GM19397 (cell line): ENCODE measurements around the gene SNN.
A peak's percentile ranks its signal among the peaks of the same experiment; 100 is the strongest.

Source experiments
- ATAC-seq: cut with Tn5 transposase; IDR thresholded peaks from one replicate; pipeline ENCODE4 v1.9.1; 2021; ENCODE audit warnings: mild to moderate bottlenecking, moderate library complexity; ENCODE audit not compliant: unreplicated experiment

SNN gene

GRCh38 chr16:11696266-11697012, 28.2 kb downstream of the SNN start:
- ATAC-seq: no peak

DNA sequence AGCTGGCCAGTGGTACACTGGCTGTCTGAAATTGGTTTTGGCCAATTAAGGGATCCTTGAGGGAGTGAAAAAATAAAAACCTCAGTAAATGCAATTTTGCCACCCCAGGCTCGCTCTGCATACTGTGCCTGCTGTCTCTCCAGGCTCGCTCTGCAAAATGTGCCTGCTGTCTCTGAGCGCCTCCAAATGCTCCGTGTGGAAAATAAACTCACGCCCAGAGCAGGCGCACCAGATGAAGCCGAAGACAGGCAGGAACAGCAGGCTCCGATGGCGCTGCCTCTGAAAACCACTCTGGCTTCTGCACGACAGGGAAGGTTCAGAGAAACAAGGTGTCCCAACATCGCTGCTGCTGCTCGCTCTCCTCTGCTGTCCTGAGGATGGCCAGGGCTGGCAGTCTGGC, 29.1 kb downstream of the SNN start:
- no peak for ATAC-seq

DNA sequence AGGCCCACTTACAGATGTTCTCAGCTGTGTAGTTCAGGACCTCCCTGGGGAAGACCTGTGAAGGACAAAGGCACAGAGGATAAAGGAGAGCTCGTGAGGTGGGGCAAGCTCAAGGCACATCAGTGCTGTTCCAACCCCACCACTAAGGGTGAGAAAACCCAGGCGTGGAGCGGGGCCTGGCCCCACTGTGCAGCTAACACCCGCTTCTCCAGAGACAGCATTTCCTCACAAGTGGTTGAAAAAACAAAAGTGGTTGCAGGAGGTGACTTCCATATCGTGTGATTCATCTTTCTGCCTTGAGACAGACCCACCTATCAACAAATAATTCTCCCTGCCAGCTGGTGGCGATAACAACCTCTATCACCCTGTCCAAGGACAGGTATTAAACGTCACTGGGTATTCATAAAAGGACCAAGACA, 30.0 kb downstream of the SNN start:
- no peak for ATAC-seq

- ATAC-seq: no peak
Measured at GRCh38 chr16:11699234-11699894, 31.1 kb downstream of the SNN start.

DNA sequence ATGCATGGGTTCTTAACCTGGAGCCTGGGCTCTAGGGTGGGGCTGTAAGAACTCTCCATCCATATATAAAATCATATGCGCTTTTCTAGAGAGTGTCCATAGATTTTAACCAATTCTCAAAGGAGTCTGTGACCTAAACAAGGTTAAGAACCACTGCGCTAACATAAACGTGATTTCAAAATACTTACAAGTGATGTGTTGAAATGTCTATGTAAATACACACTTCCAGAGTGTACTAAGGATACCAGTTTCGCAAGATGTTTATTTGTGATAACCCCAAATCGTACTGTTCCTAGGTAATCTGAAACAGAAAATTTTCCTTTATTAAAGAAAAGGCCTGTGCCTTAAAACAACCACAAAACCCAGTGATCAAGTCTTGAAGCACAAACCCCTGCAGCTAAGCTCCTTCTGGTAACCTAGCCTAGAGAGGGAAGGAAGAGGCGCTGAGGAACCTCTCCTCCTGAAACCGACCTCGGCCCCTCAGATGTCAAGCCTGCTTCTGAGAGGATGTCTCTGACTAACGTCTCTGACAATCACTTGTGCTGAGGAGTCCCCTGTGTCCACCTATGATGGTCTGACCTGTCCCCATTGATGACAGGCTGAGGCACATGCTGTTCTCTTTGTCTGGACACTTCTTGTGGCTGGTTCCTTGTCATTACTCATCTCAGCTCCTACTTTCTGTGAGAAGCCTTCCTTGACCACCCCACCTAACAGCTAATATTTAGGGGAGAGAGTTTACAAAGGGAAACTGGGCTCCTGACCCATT, 32.2 kb downstream of the SNN start:
- no peak for ATAC-seq

GRCh38 chr16:11705311-11706025, 37.2 kb downstream of the SNN start:
- no peak for ATAC-seq

GRCh38 chr16:11706180-11706742, 38.0 kb downstream of the SNN start:
- peak; percentile 64 for ATAC-seq

- no peak for ATAC-seq
Measured at GRCh38 chr16:11707679-11708197, 39.5 kb downstream of the SNN start.

GRCh38 chr16:11708421-11708820, 40.2 kb downstream of the SNN start:
- ATAC-seq: no peak

- ATAC-seq: no peak
Measured at GRCh38 chr16:11711662-11712061, 43.4 kb downstream of the SNN start.

GRCh38 chr16:11712122-11712521, 43.9 kb downstream of the SNN start:
- no peak for ATAC-seq

- ATAC-seq: no peak
Measured at GRCh38 chr16:11715246-11715947, 47.1 kb downstream of the SNN start.

GRCh38 chr16:11716336-11716735, 48.1 kb downstream of the SNN start:
- ATAC-seq: no peak

DNA sequence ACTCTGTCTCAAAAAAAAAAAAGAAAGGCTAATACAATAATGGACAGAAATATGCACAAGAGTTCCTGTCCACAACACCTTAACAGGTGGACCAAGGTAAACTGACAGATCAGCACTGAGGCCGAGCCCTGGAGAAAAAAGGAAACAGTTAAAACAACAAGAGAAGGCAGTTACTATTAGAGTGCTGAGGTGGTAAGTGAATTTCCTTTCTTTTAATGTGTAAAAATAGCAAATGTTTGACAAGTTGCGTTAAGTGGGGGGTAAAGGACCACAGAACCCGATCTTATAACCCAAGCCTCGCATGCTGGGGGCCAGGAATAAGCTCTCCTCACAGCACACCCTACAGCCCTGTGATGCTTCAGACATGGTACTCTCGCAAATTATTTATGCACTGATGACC, 49.6 kb downstream of the SNN start:
- no peak for ATAC-seq

DNA sequence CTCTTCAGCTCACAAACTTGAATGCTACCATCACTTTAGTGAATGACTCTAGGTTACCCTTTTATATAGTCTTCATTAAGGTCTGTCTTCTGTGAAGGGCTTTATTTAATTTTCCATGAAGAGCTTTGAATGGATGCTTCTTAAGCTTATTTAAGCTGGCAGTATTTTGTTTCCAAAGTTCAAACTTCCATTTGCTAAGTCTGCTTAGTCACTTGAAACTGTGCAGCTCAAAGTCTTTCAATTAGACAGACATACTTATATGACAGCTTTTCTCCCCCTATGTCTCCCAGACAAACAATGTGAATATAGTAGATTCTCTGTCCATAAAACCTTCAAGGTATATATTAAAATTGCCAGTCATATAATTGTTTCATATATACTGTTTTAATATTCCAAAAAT, 50.9 kb downstream of the SNN start:
- no peak for ATAC-seq

DNA sequence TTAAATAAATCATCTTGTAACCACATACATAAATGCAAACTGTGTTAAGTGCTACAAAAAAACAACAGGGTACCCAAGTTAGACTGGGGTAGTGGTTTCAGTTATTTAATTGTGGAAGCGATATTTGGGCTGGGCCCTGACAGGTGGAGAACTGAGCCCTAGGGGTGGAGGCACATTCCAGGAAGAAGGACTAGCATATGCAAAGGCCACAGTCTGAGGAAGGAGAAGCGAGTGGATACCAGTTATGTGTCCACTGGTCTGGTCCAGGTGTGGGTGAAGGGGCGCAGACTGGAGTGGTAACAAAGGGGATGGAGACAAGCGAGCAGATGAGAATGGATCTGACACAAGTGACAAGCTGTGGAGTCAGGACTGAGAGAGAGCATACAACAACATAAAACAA, 51.5 kb downstream of the SNN start:
- ATAC-seq: no peak

DNA sequence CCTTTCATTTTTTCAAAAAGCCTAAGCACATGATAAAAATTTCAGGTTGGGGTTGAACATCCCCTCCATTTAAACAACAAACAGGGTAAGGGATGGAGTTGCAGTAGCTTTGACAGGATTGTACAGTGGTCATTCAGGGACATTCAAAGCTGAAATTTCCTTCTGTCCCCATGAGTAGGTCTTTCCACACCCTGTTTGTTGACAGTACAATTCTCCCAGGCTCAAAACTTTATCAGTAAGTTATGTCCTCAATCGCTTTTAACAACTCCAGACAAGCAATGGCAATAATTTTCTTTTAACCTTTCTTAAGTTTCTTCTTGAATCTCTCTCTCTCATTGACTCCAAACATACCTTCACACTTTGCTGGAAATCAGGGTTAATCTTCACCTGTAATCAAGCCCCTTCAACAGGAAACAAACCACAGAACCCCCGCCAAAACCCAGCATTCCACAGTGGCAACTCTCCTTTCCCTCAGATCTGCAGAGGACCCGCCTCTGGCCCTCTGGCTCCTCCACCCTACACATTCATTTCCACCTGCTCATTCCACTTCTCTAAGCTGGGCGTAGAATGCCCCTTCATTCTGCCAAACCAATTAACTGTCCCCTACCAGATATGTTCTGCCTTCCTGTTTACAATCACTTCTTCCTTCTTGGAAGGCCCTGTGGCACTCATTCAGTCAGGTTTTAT, 53.7 kb downstream of the SNN start:
- ATAC-seq: no peak

GRCh38 chr16:11722468-11722808, 54.2 kb downstream of the SNN start:
- ATAC-seq: no peak

GRCh38 chr16:11725457-11725856, 57.2 kb downstream of the SNN start:
- ATAC-seq: no peak

- no peak for ATAC-seq
Measured at GRCh38 chr16:11726008-11726407, 57.8 kb downstream of the SNN start.
